Colonic mucosa (tissue), 4 donors: ENCODE measurements around the gene MORN1. TPM values are rescaled to one million over a fixed set of nuclear protein-coding genes. Genes with fewer than 3 reads are reported as not detected.

Experiments
- DNase-seq: peaks from one replicate; pipeline ENCODE4 v3.0.0-alpha.2; 2020
- H3K27ac ChIP-seq: fragments of 200-600 bp; one replicate; pipeline ENCODE4 v1.8.0; 2021
- H3K27me3 ChIP-seq: fragments of 200-600 bp; one replicate; pipeline ENCODE4 v1.8.0; 2021
- H3K36me3 ChIP-seq: fragments of 200-600 bp; one replicate; pipeline ENCODE4 v1.8.0; 2021
- H3K4me1 ChIP-seq: fragments of 200-600 bp; one replicate; pipeline ENCODE4 v1.8.0; 2021; ENCODE audit warnings: mild to moderate bottlenecking
- H3K4me3 ChIP-seq: fragments of 200-600 bp; one replicate; pipeline ENCODE4 v1.8.0; 2021
- H3K9ac ChIP-seq, 2 donors: one replicate each; pipeline ENCODE4 v1.7.0; 2013; ENCODE audit warnings: control low read depth in 2 of 2, low read depth in 2 of 2, low read length in 2 of 2
- H3K9me3 ChIP-seq: fragments of 200-600 bp; one replicate; pipeline ENCODE4 v1.8.0; 2021
- intact Hi-C: fragments of 100-400 bp; cut with DNase I; formaldehyde crosslinking; loops from one replicate; pipeline ENCODE4 v1.14.1; 2022
- total RNA-seq, 2 donors: library from RNA; stranded (reverse); fragmentation: NEBNext Ultra II Directional in 1 of 2; extraction: Animal tissue kit (Norgen Biotek cat#: 25700) in 1 of 2; gene quantifications; one replicate each; pipeline ENCODE4 v1.2.1, GENCODE V29; 2021
- TF ChIP-seq, protein P1 (sequence below): fragments of 200-600 bp; IDR thresholded peaks from one replicate; pipeline ENCODE4 v1.8.0; 2022; ENCODE audit warnings: antibody characterized with exemption, mild to moderate bottlenecking
- donor health status: healthy.
- donor health status: DM: no; HTN: no; CAD: no.
- donor health status: DM: no; HTN: no; CAD: no.

The MORN1 gene
- total RNA-seq, 2 donors from 2014 or later: 11.3 to 18.9 TPM

GRCh38 chr1:2408456-2408855, 17.1 kb upstream of the MORN1 start:
- no peak overlapping the region for H3K27ac ChIP-seq
- no peak for DNase-seq
- no peak overlapping the region for H3K9ac ChIP-seq
- TF ChIP-seq, protein P1, sequence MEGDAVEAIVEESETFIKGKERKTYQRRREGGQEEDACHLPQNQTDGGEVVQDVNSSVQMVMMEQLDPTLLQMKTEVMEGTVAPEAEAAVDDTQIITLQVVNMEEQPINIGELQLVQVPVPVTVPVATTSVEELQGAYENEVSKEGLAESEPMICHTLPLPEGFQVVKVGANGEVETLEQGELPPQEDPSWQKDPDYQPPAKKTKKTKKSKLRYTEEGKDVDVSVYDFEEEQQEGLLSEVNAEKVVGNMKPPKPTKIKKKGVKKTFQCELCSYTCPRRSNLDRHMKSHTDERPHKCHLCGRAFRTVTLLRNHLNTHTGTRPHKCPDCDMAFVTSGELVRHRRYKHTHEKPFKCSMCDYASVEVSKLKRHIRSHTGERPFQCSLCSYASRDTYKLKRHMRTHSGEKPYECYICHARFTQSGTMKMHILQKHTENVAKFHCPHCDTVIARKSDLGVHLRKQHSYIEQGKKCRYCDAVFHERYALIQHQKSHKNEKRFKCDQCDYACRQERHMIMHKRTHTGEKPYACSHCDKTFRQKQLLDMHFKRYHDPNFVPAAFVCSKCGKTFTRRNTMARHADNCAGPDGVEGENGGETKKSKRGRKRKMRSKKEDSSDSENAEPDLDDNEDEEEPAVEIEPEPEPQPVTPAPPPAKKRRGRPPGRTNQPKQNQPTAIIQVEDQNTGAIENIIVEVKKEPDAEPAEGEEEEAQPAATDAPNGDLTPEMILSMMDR: no peak
- intact Hi-C loops: no loop called here
- H3K36me3 ChIP-seq: peaks cover 9% of the 10 kb centered on the region
- no peaks in the 10 kb centered on the region for H3K27me3 ChIP-seq
- no peaks in the 10 kb centered on the region for H3K9me3 ChIP-seq
- H3K4me3 ChIP-seq: no peak overlapping the region
- H3K4me1 ChIP-seq: peaks cover 3% of the 10 kb centered on the region

DNA sequence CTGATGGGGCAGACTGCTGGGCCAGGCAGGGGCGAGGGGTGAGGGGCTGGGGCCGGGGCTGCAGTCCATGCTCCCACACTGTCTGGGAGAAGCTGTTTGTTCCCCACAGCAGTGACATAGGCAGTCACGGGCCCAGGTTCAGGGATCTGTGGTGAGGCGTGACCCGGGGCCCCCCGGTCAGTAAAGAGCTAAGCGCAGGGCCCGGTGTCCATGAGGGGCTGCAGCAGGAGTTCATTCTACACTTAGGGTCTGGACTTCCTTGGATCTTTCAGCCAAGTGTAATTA, 16.6 kb upstream of the MORN1 start:
- Histone ChIP-seq H3K27me3 (no peaks in the 10 kb centered on the region), H3K4me3 (no peak overlapping the region), H3K27ac (no peak overlapping the region), H3K36me3 (peaks cover 14% of the 10 kb centered on the region), H3K4me1 (no peaks in the 10 kb centered on the region), H3K9ac (no peak overlapping the region), H3K9me3 (no peaks in the 10 kb centered on the region)
- DNase-seq: no peak
- intact Hi-C loops: no loop called here
- TF ChIP-seq, protein P1: no peak

DNA sequence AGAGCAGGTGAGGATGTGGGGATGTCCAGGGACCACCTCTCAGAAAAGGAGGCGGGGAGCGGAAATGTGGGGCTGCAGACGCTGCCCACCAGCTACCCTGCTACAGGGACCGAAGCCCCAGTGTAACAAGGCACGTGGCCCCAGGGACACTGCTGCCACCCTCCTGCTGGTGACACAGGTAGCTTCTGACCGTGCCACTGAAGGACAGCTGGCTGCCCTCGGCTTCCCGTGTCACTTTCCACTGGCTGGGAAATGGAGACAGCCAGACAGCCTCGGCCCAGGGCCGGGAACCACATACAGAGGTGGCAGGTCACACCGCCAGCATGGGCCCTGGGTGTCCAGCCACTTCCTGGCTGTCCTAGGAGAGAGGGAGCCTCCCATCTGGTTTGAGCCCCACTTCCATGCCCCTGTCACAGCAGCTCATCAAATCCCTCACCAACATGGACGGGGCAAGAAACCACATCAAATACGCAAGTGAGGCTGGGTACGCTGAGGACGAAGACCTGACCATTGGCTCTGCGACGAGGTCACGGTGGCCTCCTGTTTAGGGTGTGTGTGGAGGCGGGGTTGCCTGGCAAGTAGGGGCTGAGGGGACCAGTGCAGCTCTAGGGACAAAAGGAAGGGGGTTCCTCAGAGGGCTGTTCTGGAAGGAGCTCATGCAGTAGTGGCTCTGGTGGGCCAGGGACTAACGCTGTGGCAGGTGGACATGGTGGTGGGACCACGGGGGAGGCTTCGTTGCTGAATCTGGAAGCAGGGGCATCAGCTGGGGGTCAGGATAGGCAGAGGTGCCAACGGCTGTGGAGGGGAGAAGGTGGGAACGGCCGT, 16.0 kb upstream of the MORN1 start:
- no peak overlapping the region for H3K4me3 ChIP-seq

DNA sequence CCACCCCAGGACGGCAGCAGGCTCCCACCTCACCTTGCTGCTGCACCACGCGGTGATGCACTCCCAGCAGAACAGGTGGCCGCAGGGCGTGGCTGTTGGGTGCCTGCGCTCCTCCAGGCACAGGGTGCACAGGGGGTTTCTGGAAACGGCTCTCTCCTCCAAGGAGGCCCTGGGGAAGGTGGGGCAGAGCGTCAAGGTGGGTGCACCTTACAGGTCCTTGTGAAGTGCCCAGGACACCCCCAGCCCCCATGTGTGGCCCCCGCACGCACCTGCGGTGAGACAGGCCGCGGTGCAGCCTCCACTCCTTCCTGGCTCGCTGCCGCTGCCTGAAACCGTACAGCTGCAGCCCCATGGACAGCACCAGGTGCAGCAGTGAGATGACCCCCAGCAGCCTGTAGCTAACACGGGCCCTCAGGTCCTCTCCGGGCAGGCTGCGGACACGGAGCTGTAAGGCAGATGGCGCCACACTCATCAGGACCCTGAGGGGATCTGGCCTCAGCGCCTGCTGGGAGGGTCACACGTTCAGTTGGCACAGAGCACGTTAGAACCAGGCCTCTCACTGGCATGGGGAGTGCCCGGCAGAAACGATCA, 15.2 kb upstream of the MORN1 start:
- H3K27ac ChIP-seq: no peak overlapping the region
- no peak for DNase-seq
- no peaks in the 10 kb centered on the region for H3K4me1 ChIP-seq
- H3K27me3 ChIP-seq: no peaks in the 10 kb centered on the region
- intact Hi-C loops: no loop called here
- no peak overlapping the region for H3K9ac ChIP-seq
- H3K9me3 ChIP-seq: no peaks in the 10 kb centered on the region
- peaks cover 23% of the 10 kb centered on the region for H3K36me3 ChIP-seq
- TF ChIP-seq, protein P1: no peak
- no peak overlapping the region for H3K4me3 ChIP-seq

More for the DNA sequence above, 16.0 kb upstream of the MORN1 start:
- Histone ChIP-seq H3K9ac (no peak overlapping the region), H3K9me3 (no peaks in the 10 kb centered on the region), H3K36me3 (peaks cover 16% of the 10 kb centered on the region), H3K27ac (no peak overlapping the region), H3K27me3 (no peaks in the 10 kb centered on the region), H3K4me1 (no peaks in the 10 kb centered on the region)
- TF ChIP-seq, protein P1: no peak
- intact Hi-C loops: no loop called here
- DNase-seq: no peak

GRCh38 chr1:2405588-2406295, 14.4 kb upstream of the MORN1 start:
- H3K4me1 ChIP-seq: no peaks in the 10 kb centered on the region
- TF ChIP-seq, protein P1: no peak
- intact Hi-C loops: no loop called here
- H3K27ac ChIP-seq: no peak overlapping the region
- H3K9ac ChIP-seq: no peak overlapping the region
- peaks cover 23% of the 10 kb centered on the region for H3K36me3 ChIP-seq
- H3K4me3 ChIP-seq: no peak overlapping the region
- H3K9me3 ChIP-seq: no peaks in the 10 kb centered on the region
- H3K27me3 ChIP-seq: no peaks in the 10 kb centered on the region
- no peak for DNase-seq
